Spleen (tissue), 11 donors: Measurements from ENCODE around the gene PRORP. TPM values are rescaled to one million over a fixed set of nuclear protein-coding genes. Genes with fewer than 3 reads are reported as not detected.
"Not testable (repeated sequence)": the region's sequence is repeated elsewhere in the genome, so short reads cannot be mapped to it uniquely, and the experiment has no call there.

Source experiments
- DNase-seq: peaks from one replicate; pipeline ENCODE4 v3.0.0-alpha.2; 2020
- H3K27ac ChIP-seq, 8 donors: fragments of 200-600 bp; sonication (generic) in 7 of 8; 1 replicate in 4 of 8; 2 replicates in 4 of 8; pipeline versions ENCODE4 v1.5.0 to v1.8.0; 2016 to 2021; ENCODE audit warnings: inconsistent platforms in 4 of 8, mild to moderate bottlenecking in 4 of 8, moderate library complexity in 1 of 8
- H3K27me3 ChIP-seq, 7 donors: fragments of 200-600 bp; sonication (generic) in 6 of 7; replicated peaks in 1 of 7; 1 replicate in 4 of 7; 2 replicates in 3 of 7; pipeline versions ENCODE4 v1.5.0 to v1.8.0; 2016 to 2021; ENCODE audit warnings: inconsistent platforms in 3 of 7, mild to moderate bottlenecking in 1 of 7
- H3K36me3 ChIP-seq, 6 donors: fragments of 200-600 bp; sonication (generic) in 5 of 6; 1 replicate in 4 of 6; 2 replicates in 2 of 6; pipeline versions ENCODE4 v1.5.0 to v1.8.0; 2016 to 2021; ENCODE audit warnings: inconsistent platforms in 2 of 6
- H3K4me1 ChIP-seq, 6 donors: fragments of 200-600 bp; sonication (generic) in 5 of 6; 1 replicate in 3 of 6; 2 replicates in 3 of 6; pipeline versions ENCODE4 v1.5.0 to v1.8.0; 2016 to 2021; ENCODE audit warnings: inconsistent platforms in 3 of 6
- H3K4me3 ChIP-seq, 8 donors: fragments of 200-600 bp; sonication (generic) in 7 of 8; 1 replicate in 4 of 8; 2 replicates in 4 of 8; pipeline versions ENCODE4 v1.5.0 to v1.8.0; 2016 to 2021; ENCODE audit warnings: inconsistent platforms in 4 of 8, mild to moderate bottlenecking in 4 of 8, moderate library complexity in 2 of 8
- H3K9me3 ChIP-seq, 8 donors: fragments of 200-600 bp; sonication (generic) in 7 of 8; 1 replicate in 4 of 8; 2 replicates in 4 of 8; pipeline versions ENCODE4 v1.5.0 to v1.8.0; 2016 to 2021; ENCODE audit warnings: inconsistent platforms in 4 of 8
- CTCF ChIP-seq, 11 experiments: fragments of 200-600 bp in 7 of 11; fragments of 450-650 bp in 4 of 11; sonication (generic) in 4 of 11; IDR thresholded peaks in 8 of 11; conservative IDR thresholded peaks in 3 of 11; 1 replicate in 7 of 11; 2 replicates in 4 of 11; pipeline versions ENCODE4 v1.4.0 to v1.8.0; 2016 to 2021; ENCODE audit warnings: antibody characterized with exemption in 11 of 11, inconsistent platforms in 4 of 11, mild to moderate bottlenecking in 1 of 11
- POLR2A ChIP-seq, 3 donors: fragments of 450-650 bp; IDR thresholded peaks; one replicate each; pipeline ENCODE4 v1.5.1; 2017; ENCODE audit warnings: antibody characterized with exemption in 3 of 3, mild to moderate bottlenecking in 1 of 3
- POLR2AphosphoS5 ChIP-seq, 3 donors: sonication (generic); formaldehyde crosslinking; IDR thresholded peaks; one replicate each; pipeline ENCODE4 v1.5.1; 2017; ENCODE audit warnings: antibody characterized with exemption in 3 of 3
- WGBS, 5 donors: extraction: QIAGEN DNeasy Blood & Tissue Kit in 3 of 5; methylation state at CpG; one replicate each; pipeline versions ENCODE4 v1.1.5 to v1.1.7; 2013 to 2018; 5-methylcytosine and 5-hydroxymethylcytosine counted together
- intact Hi-C: fragments of 100-400 bp; cut with DNase I; formaldehyde crosslinking; loops from one replicate; pipeline ENCODE4 v1.15.0; 2023; ENCODE audit warnings: low total_unique reads
- polyA plus RNA-seq, 3 donors: library from polyadenylated mRNA; stranded (reverse); fragments of 200-250 nt; gene quantifications; one replicate each; pipeline ENCODE4 v1.2.1, GENCODE V29; 2013
- total RNA-seq, 7 donors: library from RNA; depleted of rRNA in 3 of 7; stranded (reverse); fragments of >200 nt in 3 of 7; fragmentation: NEBNext Ultra II Directional in 4 of 7; extraction: Animal tissue kit (Norgen Biotek cat#: 25700) in 4 of 7; gene quantifications; one replicate each; pipeline versions ENCODE4 v1.1.0 to v1.2.1, GENCODE V29; 2016 to 2021
- donor health status: healthy with polysubstance abuse.
- donor health status: DM: no; HTN: no; CAD: no; lungs with moderate emphysema.
- donor health status: DM: no; HTN: no; CAD: no.
- donor health status: Bipolar disorder and iron deficiency.
- donor health status: healthy.
- donor health status: DM: no; HTN: no; CAD: no.
- donor health status: DM: yes; HTN: yes; CAD: no.

Gene PRORP
- total and polyA plus RNA-seq, 10 donors = 11.5 to 45.6 (median 23.9) TPM

- intact Hi-C loops = no loop called here
- DNase-seq = no peak
- no peak overlapping the region for H3K4me3 ChIP-seq
- no peaks in the 10 kb centered on the region for H3K27me3 ChIP-seq
- no peaks in the 10 kb centered on the region for H3K9me3 ChIP-seq
- no peaks in the 10 kb centered on the region for H3K4me1 ChIP-seq
- 91 to 98% (median 92%) methylated on average over 2 of the region's 2 CpGs for WGBS, 5 donors
- no peak overlapping the region for H3K27ac ChIP-seq
- H3K36me3 ChIP-seq = peaks cover 0 to 46% (median 10%) of the 10 kb centered on the region in 6 donors
- TF ChIP-seq POLR2AphosphoS5 (IDR thresholded peaks at IDR 0.05) = no peak
- no peak for TF ChIP-seq CTCF (IDR thresholded peaks at IDR 0.05 in 8 of 11, conservative IDR thresholded peaks at IDR 0.05 in 3 of 11)
- no peak for TF ChIP-seq POLR2A (IDR thresholded peaks at IDR 0.05)
Observed at GRCh38 chr14:35147186-35147585, 24.8 kb downstream of the PRORP start.

GRCh38 chr14:35147711-35148110, 25.4 kb downstream of the PRORP start:
- no peak for TF ChIP-seq POLR2A (IDR thresholded peaks at IDR 0.05)
- TF ChIP-seq POLR2AphosphoS5 (IDR thresholded peaks at IDR 0.05) = no peak
- no peak overlapping the region for H3K4me3 ChIP-seq
- no peak for DNase-seq
- 87 to 95% (median 92%) methylated on average over 3 of the region's 3 CpGs for WGBS, 5 donors
- no peaks in the 10 kb centered on the region for H3K9me3 ChIP-seq
- intact Hi-C loops = no loop called here
- H3K36me3 ChIP-seq = peaks cover 0 to 48% (median 6%) of the 10 kb centered on the region in 6 donors
- no peak overlapping the region for H3K27ac ChIP-seq
- no peaks in the 10 kb centered on the region for H3K4me1 ChIP-seq
- H3K27me3 ChIP-seq = no peaks in the 10 kb centered on the region

GRCh38 chr14:35149239-35149638, 26.9 kb downstream of the PRORP start:
- DNase-seq = no peak
- Histone ChIP-seq H3K4me1 (peaks cover 0 to 8% (median 5%) of the 10 kb centered on the region in 6 donors), H3K27ac (no peak overlapping the region), H3K27me3 (no peaks in the 10 kb centered on the region), H3K4me3 (no peak overlapping the region), H3K36me3 (peaks cover 0 to 51% (median 2%) of the 10 kb centered on the region in 6 donors), H3K9me3 (no peaks in the 10 kb centered on the region)
- TF ChIP-seq POLR2A (IDR thresholded peaks at IDR 0.05) (no peak), POLR2AphosphoS5 (IDR thresholded peaks at IDR 0.05) (no peak), CTCF (IDR thresholded peaks at IDR 0.05 in 8 of 11, conservative IDR thresholded peaks at IDR 0.05 in 3 of 11) (no peak)
- WGBS, 5 donors = 98% methylated on average over 4 of the region's 4 CpGs
- intact Hi-C loops = no loop called here

- 96 to 99% (median 98%) methylated on average over 21 to 35 of the region's 35 CpGs for WGBS, 5 donors
- H3K9me3 ChIP-seq, H3K27ac ChIP-seq, intact Hi-C loops, DNase-seq, H3K27me3 ChIP-seq, H3K4me3 ChIP-seq: not testable (repeated sequence)
- Histone ChIP-seq H3K36me3 (peaks cover 0 to 35% (median under 1%) of the 10 kb centered on the region in 6 donors), H3K4me1 (peaks cover 4 to 34% (median 28%) of the 10 kb centered on the region in 6 donors)
Observed at GRCh38 chr14:35152531-35152930, 30.2 kb downstream of the PRORP start.

- H3K27me3 ChIP-seq = no peaks in the 10 kb centered on the region
- H3K36me3 ChIP-seq = peaks cover 0 to 30% (median 0%) of the 10 kb centered on the region in 6 donors
- H3K4me1 ChIP-seq = peaks cover 4 to 37% (median 28%) of the 10 kb centered on the region in 6 donors
- no peaks in the 10 kb centered on the region for H3K9me3 ChIP-seq
- TF ChIP-seq CTCF (IDR thresholded peaks at IDR 0.05 in 8 of 11, conservative IDR thresholded peaks at IDR 0.05 in 3 of 11) (no peak), POLR2AphosphoS5 (IDR thresholded peaks at IDR 0.05) (no peak), POLR2A (IDR thresholded peaks at IDR 0.05) (no peak)
- intact Hi-C loops = no loop called here
- 50 to 57% (median 53%) methylated on average over 2 of the region's 2 CpGs for WGBS, 5 donors
- no peak for DNase-seq
- no peak overlapping the region for H3K27ac ChIP-seq
- no peak overlapping the region for H3K4me3 ChIP-seq
Observed at GRCh38 chr14:35154016-35154415, 31.7 kb downstream of the PRORP start.
